H9 (cell line): Measurements from ENCODE around the gene SMCHD1. TPM values are rescaled to one million over a fixed set of nuclear protein-coding genes. Genes with fewer than 3 reads are reported as not detected.

Experiments used
- DNase-seq: peaks from one replicate; pipeline ENCODE4 v3.0.0-alpha.2; 2017
- H2AFZ ChIP-seq: one replicate; pipeline ENCODE4 v1.6.1; 2013; ENCODE audit warnings: mild to moderate bottlenecking, low read length, control low read depth, moderate library complexity
- H2AK5ac ChIP-seq: 2 replicates; pipeline ENCODE4 v1.6.1; 2013; ENCODE audit warnings: low read length, control low read depth, mixed read lengths; ENCODE audit not compliant: insufficient read length
- H2BK120ac ChIP-seq: one replicate; pipeline ENCODE4 v1.6.1; 2013; ENCODE audit warnings: low read depth, mild to moderate bottlenecking, low read length, control low read depth, inconsistent platforms; ENCODE audit not compliant: poor library complexity, severe bottlenecking
- H2BK12ac ChIP-seq: 2 replicates; pipeline ENCODE4 v1.6.1; 2013; ENCODE audit warnings: low read length, control low read depth, mixed read lengths, low read depth; ENCODE audit not compliant: insufficient read length
- H2BK15ac ChIP-seq: 2 replicates; pipeline ENCODE4 v1.6.1; 2013; ENCODE audit warnings: low read depth, low read length, control low read depth
- H2BK20ac ChIP-seq: one replicate; pipeline ENCODE4 v1.6.1; 2013; ENCODE audit warnings: low read depth, mild to moderate bottlenecking, low read length, control low read depth, inconsistent platforms; ENCODE audit not compliant: poor library complexity, severe bottlenecking
- H2BK5ac ChIP-seq: 2 replicates; pipeline ENCODE4 v1.6.1; 2013; ENCODE audit warnings: low read length, control low read depth, mixed read lengths; ENCODE audit not compliant: insufficient read length
- H3K14ac ChIP-seq: 2 replicates; pipeline ENCODE4 v1.6.1; 2013; ENCODE audit warnings: low read length, control low read depth; ENCODE audit not compliant: insufficient read depth
- H3K18ac ChIP-seq: 2 replicates; pipeline ENCODE4 v1.6.1; 2013; ENCODE audit warnings: low read depth, mild to moderate bottlenecking, mixed read lengths, low read length, control low read depth; ENCODE audit not compliant: insufficient read length
- H3K23ac ChIP-seq: 2 replicates; pipeline ENCODE4 v1.6.1; 2013; ENCODE audit warnings: low read length, control low read depth, mixed read lengths, low read depth; ENCODE audit not compliant: insufficient read length
- H3K23me2 ChIP-seq: 2 replicates; pipeline ENCODE4 v1.6.1; 2013; ENCODE audit warnings: low read depth, mild to moderate bottlenecking, mixed read lengths, low read length, control low read depth; ENCODE audit not compliant: insufficient read length, poor library complexity, severe bottlenecking
- H3K27ac ChIP-seq: 2 replicates; pipeline ENCODE4 v1.5.1; 2013; ENCODE audit warnings: low read length, control low read depth, mixed read lengths, low read depth; ENCODE audit not compliant: insufficient read length
- H3K27me3 ChIP-seq: 2 replicates; pipeline ENCODE4 v1.6.1; 2013; ENCODE audit warnings: low read length, control low read depth, inconsistent platforms; ENCODE audit not compliant: insufficient read depth
- H3K4ac ChIP-seq: 2 replicates; pipeline ENCODE4 v1.6.1; 2013; ENCODE audit warnings: low read depth, mild to moderate bottlenecking, control low read depth, inconsistent platforms, low read length, moderate library complexity
- H3K4me1 ChIP-seq: 2 replicates; pipeline ENCODE4 v1.6.1; 2013; ENCODE audit warnings: low read length, control low read depth, inconsistent platforms; ENCODE audit not compliant: insufficient read depth
- H3K4me2 ChIP-seq: 2 replicates; pipeline ENCODE4 v1.6.1; 2013; ENCODE audit warnings: low read length, control low read depth, mixed read lengths; ENCODE audit not compliant: insufficient read length, insufficient read depth
- H3K56ac ChIP-seq: 2 replicates; pipeline ENCODE4 v1.6.1; 2013; ENCODE audit warnings: low read depth, mild to moderate bottlenecking, mixed read lengths, low read length, control low read depth; ENCODE audit not compliant: insufficient read length
- H3K79me1 ChIP-seq: 2 replicates; pipeline ENCODE4 v1.6.1; 2013; ENCODE audit warnings: low read depth, mild to moderate bottlenecking, moderate library complexity, low read length, control low read depth, inconsistent platforms; ENCODE audit not compliant: insufficient read depth, poor library complexity, severe bottlenecking
- H3K79me2 ChIP-seq: 2 replicates; pipeline ENCODE4 v1.6.1; 2013; ENCODE audit warnings: low read length, control low read depth, inconsistent platforms; ENCODE audit not compliant: insufficient read depth
- H3K9ac ChIP-seq: 2 replicates; pipeline ENCODE4 v1.6.1; 2013; ENCODE audit warnings: low read length, control low read depth, mixed read lengths; ENCODE audit not compliant: insufficient read length; ENCODE audit errors: extremely low read depth
- H3K9me3 ChIP-seq: one replicate; pipeline ENCODE4 v1.6.1; 2013; ENCODE audit warnings: low read depth, low read length, inconsistent platforms; ENCODE audit not compliant: control insufficient read depth
- H3T11ph ChIP-seq: one replicate; pipeline ENCODE4 v1.6.1; 2013; ENCODE audit warnings: mild to moderate bottlenecking, low read length, control low read depth, inconsistent platforms
- H4K20me1 ChIP-seq: one replicate; pipeline ENCODE4 v1.6.1; 2013; ENCODE audit not compliant: control insufficient read depth, insufficient read length, insufficient read depth
- H4K5ac ChIP-seq: 2 replicates; pipeline ENCODE4 v1.6.1; 2013; ENCODE audit warnings: low read depth, mild to moderate bottlenecking, mixed read lengths, low read length, control low read depth; ENCODE audit not compliant: insufficient read length
- H4K8ac ChIP-seq: replicated peaks from 2 replicates; pipeline ENCODE4 v1.6.1; 2013; ENCODE audit warnings: low read length, control low read depth, mixed read lengths, low read depth; ENCODE audit not compliant: insufficient read length
- H4K91ac ChIP-seq: 2 replicates; pipeline ENCODE4 v1.6.1; 2013; ENCODE audit warnings: low read depth, mild to moderate bottlenecking, moderate library complexity, mixed read lengths, low read length, control low read depth; ENCODE audit not compliant: insufficient read length
- H3K27ac Mint-ChIP-seq, 3 experiments: 2 replicates in 2 of 3; 3 replicates in 1 of 3; pipeline ENCODE4 v1.8.0; 2020 to 2021; ENCODE audit warnings: mixed read lengths in 3 of 3, mild to moderate bottlenecking in 1 of 3, moderate library complexity in 1 of 3
- H3K27me3 Mint-ChIP-seq: 2 replicates; pipeline ENCODE4 v1.8.0; 2021; ENCODE audit warnings: low read depth, mild to moderate bottlenecking, moderate library complexity, mixed read lengths
- H3K36me3 Mint-ChIP-seq, 3 experiments: 2 replicates in 2 of 3; 3 replicates in 1 of 3; pipeline ENCODE4 v1.8.0; 2020 to 2021; ENCODE audit warnings: low read depth in 3 of 3, mixed read lengths in 3 of 3; ENCODE audit not compliant: insufficient read depth in 1 of 3
- H3K4me1 Mint-ChIP-seq, 2 experiments: 2 replicates each; pipeline ENCODE4 v1.8.0; 2020; ENCODE audit warnings: mixed read lengths in 2 of 2
- H3K4me3 Mint-ChIP-seq, 2 experiments: 2 replicates in 1 of 2; 3 replicates in 1 of 2; pipeline ENCODE4 v1.8.0; 2020 to 2021; ENCODE audit warnings: mild to moderate bottlenecking in 2 of 2, mixed read lengths in 2 of 2, moderate library complexity in 1 of 2
- H3K9me3 Mint-ChIP-seq, 2 experiments: 2 replicates in 1 of 2; 3 replicates in 1 of 2; pipeline ENCODE4 v1.8.0; 2020; ENCODE audit warnings: mild to moderate bottlenecking in 2 of 2, mixed read lengths in 2 of 2, moderate library complexity in 1 of 2
- CTCF ChIP-seq: fragments of 200-600 bp; sonication (generic); conservative IDR thresholded peaks from 3 replicates; pipeline ENCODE4 v1.8.0; 2021; ENCODE audit warnings: antibody characterized with exemption, mild to moderate bottlenecking
- WGBS: extraction: QIAGEN DNeasy Blood & Tissue Kit; methylation state at CpG from one replicate; pipeline ENCODE4 v1.1.7; 2013; ENCODE audit warnings: missing lambda C conversion rate, low lambda C conversion rate, mixed read lengths; ENCODE audit not compliant: insufficient read length; ENCODE audit errors: extremely low coverage; 5-methylcytosine and 5-hydroxymethylcytosine counted together
- total RNA-seq: library from RNA; stranded (reverse); gene quantifications from 2 replicates; pipeline ENCODE4 v1.2.1, GENCODE V29; 2021

Gene SMCHD1
- total RNA-seq, 1 experiment from 2014 or later: 53.5 TPM

DNA sequence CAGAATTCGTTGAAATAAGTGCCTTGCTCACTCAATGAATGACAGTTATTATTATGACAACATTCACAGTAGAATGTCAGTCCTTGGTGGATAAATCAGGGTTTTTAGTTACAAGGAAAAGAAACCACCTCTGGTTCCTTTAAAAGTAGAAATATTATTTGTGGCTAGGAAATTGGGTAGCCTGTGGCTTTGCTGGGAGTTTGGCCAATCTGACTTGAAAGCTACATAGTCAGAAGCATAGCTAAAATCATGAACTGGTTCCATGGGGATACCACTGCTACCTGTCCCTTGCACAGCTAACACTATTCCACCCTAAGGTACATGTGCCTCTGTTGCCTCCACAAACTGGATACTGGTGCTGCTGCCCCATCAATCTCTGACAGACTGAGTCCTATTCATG lies 12.8 kb upstream of the SMCHD1 start:
- Histone ChIP-seq H2AFZ (no peak overlapping the region), H4K5ac (no peak overlapping the region), H3K14ac (no peak overlapping the region), H3K18ac (no peak overlapping the region), H3K79me1 (no peaks in the 10 kb centered on the region), H2AK5ac (no peak overlapping the region), H3T11ph (no peak overlapping the region), H2BK15ac (no peak overlapping the region), H2BK12ac (no peak overlapping the region), H4K91ac (no peak overlapping the region), H3K9ac (no peak overlapping the region), H2BK5ac (no peak overlapping the region), H4K8ac (no peak overlapping the region), H3K27ac (no peak overlapping the region), H3K9me3 (no peaks in the 10 kb centered on the region), H3K4me1 (no peaks in the 10 kb centered on the region), H3K27me3 (no peaks in the 10 kb centered on the region), H3K79me2 (no peaks in the 10 kb centered on the region), H2BK20ac (no peak overlapping the region), H3K23me2 (no peaks in the 10 kb centered on the region), H3K56ac (no peak overlapping the region), H4K20me1 (no peaks in the 10 kb centered on the region), H2BK120ac (no peak overlapping the region), H3K23ac (no peak overlapping the region), H3K4me2 (no peak overlapping the region), H3K4ac (no peak overlapping the region)
- no CpG with 5 or more reads among the region's 1 CpG for WGBS
- H3K27ac Mint-ChIP-seq: no peak overlapping the region
- DNase-seq: no peak
- H3K9me3 Mint-ChIP-seq: no peaks in the 10 kb centered on the region
- no peaks in the 10 kb centered on the region for H3K27me3 Mint-ChIP-seq
- TF ChIP-seq CTCF: no peak
- H3K36me3 Mint-ChIP-seq: no peaks in the 10 kb centered on the region
- H3K4me3 Mint-ChIP-seq: no peak overlapping the region
- no peaks in the 10 kb centered on the region for H3K4me1 Mint-ChIP-seq
